Measurements from ENCODE around the gene TPGS1. TPM values are rescaled to one million over a fixed set of nuclear protein-coding genes. Genes with fewer than 3 reads are reported as not detected.

The TPGS1 gene
- total RNA-seq, 1 donor from 2014 or later, result 39.6 TPM

DNA sequence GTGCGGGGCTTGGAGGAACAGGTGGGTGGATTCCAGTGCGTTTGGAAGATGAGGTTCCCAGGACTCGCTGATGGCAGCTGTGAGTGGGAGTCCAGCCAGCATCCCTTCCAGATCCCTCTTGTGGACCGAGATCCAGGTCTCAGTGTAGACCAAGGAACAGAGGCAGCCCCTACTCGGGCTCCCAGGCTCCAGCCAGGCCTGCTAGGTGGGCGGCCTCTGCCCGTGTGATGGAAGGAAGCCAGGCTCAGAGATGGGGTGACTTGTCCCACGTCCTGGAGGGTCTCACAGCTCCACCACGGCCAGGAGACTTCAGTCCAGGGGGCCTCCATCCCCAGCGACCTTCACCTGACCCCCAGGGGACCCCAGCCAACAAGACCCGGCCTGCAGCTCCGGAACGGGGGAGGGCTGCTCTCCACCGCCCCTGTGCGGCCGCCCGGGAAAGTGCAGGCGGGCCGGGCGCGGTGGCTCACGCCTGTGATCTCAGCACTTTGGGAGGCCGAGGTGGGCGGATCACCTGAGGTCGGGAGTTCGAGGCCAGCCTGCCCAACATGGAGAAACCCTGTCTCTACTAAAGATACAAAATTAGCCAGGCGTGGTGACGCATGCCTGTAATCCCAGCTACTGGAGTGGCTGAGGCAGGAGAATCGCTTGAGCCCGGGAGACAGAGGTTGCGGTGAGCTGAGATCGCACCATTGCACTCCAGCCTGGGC is 11.7 kb upstream of the TPGS1 start:
- no peak for DNase-seq (ENCODE audit: low read depth, low spot score)

DNA sequence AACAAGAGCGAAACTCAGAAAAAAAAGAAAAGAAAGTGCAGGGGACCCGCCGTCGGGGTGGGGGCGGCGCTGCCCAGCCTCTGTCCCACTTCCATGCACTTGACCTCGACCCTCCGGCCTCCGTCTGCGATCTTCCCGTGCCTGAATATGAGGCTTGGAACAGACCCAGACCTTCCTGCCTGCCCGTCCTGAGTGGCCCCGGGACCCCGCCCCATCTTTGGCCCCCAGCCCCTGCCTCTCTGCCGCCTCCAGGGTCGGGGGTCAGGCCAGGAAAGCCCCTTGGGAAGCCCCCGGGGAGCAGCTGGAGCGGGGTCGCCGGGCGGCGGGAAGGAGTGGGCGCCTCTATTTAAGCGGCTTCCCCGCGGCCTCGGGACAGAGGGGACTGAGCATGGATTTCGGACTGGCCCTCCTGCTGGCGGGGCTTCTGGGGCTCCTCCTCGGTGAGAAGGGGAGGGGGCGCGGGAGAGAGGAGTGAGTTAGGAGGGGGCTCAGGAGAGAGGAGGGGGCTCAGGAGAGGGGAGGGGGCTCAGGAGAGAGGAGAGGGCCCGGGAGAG is 11.1 kb upstream of the TPGS1 start, which contains the start of gene MADCAM1:
Gene MADCAM1 (plus strand): TSS at position 375 of the 554 bp plus-strand sequence. CDS start 14 bp downstream, at position 389.
- no peak for DNase-seq (ENCODE audit: low read depth, low spot score)

DNA sequence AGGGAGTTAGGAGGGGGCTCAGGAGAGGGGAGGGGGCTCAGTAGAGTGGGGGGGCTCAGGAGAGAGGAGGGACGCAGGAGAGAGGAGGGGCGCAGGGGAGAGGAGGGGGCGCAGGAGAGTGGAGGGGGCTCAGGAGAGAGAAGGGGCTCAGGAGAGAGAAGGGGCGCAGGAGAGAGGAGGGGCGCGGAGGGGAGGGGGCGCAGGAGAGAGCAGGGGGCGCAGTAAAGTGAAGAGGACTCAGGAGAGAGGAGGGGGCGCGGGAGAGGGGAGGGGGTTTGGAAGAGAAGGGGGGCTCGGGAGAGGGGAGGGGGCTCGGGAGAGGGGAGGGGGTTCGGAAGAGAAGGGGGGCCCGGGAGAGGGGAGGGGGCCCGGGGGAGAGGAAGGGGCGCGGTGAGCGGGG is 10.3 kb upstream of the TPGS1 start:
- no peak for DNase-seq (ENCODE audit: low read depth, low spot score)

DNA sequence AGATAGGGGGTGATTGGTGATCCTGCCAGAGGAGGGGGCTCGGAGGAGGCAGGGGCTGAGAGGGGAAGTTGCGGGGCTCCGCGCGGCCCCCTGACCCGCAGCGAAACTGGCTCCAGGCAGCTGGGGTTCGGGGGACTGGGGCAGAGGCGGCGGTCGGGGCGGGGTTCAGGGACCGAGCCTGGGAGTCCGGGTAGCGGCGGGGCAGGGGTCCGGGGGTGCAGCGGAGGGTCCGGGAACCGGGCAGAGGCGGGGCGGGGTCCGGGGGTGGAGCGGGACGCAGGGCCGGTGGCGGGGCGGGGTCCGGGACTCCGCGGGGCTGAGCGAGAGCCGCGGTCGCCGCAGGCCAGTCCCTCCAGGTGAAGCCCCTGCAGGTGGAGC is 9.8 kb upstream of the TPGS1 start:
- DNase-seq (ENCODE audit: low read depth, low spot score), result no peak

DNA sequence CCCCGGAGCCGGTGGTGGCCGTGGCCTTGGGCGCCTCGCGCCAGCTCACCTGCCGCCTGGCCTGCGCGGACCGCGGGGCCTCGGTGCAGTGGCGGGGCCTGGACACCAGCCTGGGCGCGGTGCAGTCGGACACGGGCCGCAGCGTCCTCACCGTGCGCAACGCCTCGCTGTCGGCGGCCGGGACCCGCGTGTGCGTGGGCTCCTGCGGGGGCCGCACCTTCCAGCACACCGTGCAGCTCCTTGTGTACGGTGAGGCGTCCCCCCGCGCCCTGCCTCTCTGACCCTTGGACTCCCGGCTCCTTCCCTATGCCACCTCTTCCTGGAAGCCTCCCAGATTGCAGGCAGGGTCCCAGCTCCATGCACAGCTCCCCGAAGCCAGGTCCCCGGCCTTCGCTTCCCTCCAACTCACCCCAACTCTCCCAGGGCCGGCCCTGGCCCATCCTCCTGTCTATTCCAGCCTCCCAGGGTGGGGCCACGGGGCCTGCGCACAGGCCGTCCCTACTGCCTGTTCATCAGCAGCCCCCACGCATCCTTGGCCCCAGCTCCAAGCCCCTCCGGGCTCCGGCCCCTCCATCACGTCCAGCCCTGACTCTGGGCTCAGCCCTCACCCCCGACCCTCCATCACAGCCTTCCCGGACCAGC is 9.3 kb upstream of the TPGS1 start:
- no peak for DNase-seq (ENCODE audit: low read depth, low spot score)

DNA sequence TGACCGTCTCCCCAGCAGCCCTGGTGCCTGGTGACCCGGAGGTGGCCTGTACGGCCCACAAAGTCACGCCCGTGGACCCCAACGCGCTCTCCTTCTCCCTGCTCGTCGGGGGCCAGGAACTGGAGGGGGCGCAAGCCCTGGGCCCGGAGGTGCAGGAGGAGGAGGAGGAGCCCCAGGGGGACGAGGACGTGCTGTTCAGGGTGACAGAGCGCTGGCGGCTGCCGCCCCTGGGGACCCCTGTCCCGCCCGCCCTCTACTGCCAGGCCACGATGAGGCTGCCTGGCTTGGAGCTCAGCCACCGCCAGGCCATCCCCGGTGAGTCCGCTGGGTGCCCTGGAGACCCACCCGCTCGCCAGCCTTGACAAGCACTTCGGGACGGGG is 8.8 kb upstream of the TPGS1 start:
- DNase-seq (ENCODE audit: low read depth, low spot score), result no peak

DNA sequence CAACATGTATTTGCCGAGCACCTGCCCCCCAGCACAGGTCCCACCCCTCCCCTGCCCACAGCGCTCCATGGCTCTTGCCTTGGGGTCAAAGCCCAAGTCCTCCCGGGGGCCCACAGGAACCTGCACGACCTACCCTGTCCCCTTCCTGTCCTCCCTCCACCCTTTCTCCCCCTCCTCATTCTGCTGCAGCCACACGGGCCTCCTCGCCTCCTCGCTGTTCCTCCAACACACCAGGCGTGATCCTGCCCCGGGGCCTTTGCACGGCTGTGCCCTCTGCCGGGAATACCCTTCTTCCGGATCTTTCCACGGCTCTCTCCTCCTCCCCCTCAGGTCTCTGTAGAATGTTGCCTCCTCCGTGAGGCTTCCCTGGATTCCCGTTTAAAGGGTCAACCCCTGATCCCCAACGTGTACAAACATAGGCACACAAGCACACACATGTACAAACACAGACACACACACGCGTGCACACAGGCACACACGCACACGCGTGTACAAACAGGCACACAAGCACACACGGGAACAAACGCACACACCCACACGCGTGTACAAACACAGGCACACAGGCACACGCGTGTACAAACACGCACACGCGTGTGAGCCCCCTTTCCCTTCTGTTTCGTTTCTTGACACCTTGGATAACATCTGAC is 8.2 kb upstream of the TPGS1 start:
- no peak for DNase-seq (ENCODE audit: low read depth, low spot score)

DNA sequence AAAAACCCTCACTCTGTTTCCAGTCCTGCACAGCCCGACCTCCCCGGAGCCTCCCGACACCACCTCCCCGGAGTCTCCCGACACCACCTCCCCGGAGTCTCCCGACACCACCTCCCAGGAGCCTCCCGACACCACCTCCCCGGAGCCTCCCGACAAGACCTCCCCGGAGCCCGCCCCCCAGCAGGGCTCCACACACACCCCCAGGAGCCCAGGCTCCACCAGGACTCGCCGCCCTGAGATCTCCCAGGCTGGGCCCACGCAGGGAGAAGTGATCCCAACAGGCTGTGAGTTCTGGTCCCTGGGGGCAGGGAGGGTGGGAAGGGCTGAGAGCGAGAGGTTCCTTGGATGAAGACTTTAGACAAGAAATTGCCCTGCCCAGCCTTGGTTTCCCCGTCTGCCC is 5.7 kb upstream of the TPGS1 start:
- DNase-seq (ENCODE audit: low read depth, low spot score), result no peak

DNA sequence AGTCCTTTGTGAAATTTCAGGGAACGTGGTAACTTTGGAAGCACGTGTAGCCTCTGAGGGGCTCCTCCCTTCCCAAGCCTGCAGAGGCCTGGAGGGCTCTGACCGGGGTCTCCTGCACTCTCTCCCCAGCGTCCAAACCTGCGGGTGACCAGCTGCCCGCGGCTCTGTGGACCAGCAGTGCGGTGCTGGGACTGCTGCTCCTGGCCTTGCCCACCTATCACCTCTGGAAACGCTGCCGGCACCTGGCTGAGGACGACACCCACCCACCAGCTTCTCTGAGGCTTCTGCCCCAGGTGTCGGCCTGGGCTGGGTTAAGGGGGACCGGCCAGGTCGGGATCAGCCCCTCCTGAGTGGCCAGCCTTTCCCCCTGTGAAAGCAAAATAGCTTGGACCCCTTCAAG is 2.7 kb upstream of the TPGS1 start:
- no peak for DNase-seq (ENCODE audit: low read depth, low spot score)

DNA sequence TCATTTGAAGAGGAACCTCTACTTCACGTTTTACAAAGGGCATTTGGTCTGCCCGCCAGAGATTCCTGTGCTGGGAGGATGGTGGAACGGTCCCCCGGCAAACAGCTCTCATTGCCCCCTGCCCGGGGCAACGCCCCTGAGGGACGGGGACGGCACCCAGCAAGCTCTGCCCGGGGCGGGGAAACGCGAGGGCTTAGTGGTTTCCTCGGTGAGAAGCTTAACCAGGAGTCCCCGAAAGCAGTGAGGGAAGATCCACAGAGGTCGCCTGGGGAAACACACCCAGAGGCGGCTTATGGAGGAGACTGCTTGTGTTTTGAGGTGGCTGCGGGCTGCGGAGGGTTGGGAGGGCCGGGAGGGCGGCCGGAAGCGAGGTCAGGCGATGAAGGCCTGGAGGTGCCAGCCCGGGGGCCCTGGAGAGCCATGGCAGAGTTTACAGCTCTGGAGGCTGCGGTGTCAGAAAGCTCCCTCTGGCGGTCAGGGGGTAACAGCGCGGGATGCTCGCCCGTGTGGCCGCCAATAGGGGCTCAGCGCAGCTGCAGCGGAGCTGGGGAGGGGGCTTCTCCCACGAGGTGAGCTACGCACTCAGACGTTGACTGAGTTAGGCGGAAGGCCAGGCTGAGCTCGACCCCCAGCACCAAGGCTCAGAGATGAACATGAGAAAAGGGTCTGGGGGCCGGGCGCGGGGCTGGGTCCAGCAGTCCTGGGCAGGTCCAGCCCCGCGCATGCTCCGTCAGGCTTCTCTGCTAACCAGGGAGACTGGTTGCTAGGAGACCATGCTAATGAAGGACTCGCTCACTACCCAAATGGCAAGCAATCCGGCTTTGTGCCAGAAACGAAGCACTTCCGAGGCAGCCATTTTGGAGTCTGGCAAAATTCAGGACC is 652 bp upstream of the TPGS1 start:
- peak; percentile 66 for DNase-seq (ENCODE audit: low read depth, low spot score)

DNA sequence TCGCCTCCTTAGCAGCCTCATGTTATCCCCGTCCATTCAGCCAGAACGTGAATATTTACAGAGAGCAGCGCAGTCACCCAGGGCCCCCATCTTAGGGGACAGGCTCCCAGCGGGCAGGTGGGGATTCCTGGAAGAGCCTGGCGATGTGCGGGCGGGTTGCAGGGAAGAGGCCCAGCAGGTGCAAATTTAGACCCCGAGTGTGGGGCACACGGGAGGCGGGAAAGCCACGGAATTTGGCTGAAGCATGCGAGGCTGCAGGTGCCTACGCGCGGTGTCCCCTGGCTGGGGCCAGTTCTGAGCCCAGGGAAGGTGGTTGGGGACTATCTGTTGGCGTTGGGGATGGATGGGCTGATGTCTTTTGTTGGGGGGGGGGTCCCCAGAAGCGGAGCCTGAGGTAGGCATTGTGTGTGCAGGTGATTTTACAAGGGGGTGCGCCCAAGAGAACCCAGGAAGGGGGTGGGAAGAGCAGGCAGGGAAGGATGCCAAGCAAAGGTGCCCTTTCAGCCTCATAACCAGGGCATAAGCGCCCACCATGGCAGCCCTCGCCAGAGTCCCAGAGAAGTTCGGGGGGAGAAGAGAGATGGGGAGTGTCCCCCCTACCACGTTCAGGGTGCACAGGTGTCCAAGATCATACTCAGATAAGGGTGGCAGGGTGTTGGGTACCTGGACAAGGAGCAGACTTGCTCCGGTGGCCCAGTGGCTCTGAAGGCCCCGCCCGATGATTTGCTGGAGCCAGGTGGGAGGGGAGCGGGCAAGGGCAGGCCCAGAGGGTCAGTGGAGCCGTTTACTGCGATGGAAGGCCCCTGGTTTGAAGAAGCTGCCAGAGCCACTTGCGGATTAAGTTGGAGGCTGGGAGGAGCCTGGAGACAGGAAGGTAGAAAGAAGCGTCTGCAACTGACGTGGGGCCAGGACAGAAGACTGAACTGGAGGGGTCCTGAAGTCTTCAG is 1.2 kb downstream of the TPGS1 start:
- DNase-seq (ENCODE audit: low read depth, low spot score), result no peak

DNA sequence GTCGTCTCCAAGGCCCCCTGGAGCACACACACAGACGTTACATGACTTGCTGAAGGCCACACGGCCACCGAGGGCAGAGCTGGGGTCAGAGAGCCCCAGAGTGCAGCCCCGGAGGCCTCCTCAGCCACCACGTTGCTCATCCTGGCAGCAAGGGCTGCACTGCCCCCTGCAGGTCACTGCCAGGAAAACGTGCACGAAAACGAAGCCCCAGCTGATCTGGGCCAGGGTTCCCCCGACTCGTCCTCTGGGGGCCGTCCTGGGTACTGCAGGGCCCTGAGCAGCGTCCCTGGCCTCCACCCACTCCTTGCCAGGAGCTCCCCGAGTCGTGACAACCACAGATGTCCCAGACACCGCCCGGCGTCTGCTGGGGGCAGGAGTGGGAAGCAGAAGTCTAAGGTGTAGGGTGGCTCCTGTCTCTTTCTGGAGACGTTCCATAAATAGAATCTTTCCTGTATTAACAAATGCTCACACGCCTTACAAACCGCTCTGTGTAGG is 3.4 kb downstream of the TPGS1 start:
- DNase-seq (ENCODE audit: low read depth, low spot score), result peak; percentile 71

DNA sequence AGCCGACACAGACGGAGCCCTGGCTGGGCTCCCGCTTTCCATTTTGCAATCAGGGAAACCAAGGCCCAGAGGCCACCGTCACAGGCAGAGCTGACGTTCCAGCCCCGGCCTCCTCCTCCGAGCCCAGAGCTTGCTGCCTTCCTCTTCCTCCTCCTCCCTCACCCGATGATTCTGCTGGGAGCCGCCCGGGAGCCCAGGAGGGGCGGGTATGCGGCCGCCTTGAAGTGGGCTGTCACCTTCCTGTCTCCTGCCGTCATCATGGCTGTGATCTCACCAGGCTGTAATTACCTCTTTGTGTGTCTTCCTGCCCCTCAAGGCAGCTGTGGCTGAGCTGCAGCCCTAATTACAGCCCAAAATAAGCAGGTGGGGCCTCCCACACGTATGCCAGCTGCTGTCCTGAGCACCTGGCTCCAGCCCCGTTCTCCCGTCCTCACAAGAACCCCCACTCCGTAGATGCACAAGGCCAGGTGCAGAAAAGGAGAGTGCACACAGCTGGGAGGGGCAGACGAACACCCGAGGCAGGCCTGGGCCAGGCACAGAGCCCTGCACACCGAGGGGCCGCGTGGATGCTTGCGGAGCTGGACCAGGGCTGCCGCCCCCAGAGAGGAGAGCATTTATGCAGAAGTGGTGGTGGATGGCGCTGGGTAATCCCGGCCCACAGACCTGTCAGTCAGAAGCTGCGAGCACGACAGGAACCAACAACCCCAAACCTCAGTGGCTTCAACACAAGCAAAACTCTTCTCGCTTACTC is 4.0 kb downstream of the TPGS1 start:
- DNase-seq (ENCODE audit: low read depth, low spot score), result no peak

DNA sequence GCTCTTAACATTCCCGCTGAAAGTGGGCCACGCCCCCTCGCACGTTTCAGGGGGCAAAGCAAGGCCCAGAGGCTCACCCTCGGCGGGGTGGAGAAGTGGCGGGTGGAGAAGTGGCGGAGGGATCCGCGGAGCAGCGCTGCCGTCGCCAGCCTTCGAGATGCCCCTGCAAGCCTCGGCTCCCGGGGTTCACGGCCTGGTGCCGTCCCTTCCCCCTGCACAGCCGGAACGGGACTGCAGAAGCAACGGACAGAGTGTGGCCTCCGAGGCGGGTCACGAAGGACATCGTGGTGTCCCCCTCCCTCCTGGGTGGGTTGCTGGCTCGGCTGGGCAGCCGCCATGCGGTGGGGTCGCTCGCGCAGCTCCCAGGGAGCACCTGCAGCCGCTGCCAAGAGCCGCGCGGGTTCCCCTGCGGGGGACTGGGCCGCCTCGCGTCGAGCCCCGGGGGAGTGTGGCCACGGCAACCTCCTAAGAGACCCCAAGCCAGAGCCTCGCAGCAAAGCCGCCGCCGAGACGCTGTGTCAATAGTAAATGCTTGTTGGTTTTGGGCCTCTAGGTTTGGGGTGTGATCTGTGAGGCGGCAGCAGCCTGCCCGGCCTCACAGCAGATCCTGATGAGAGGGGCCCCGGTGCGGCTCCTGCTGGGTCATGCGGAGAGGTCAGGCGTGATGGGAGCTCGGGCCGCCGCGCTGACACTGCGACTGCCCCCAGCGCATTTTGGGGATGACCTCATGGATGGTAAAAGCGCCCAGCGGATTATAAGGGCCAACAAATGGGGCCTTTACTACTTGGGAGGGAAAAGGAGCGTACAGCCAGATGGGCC is 5.5 kb downstream of the TPGS1 start:
- no peak for DNase-seq (ENCODE audit: low read depth, low spot score)

DNA sequence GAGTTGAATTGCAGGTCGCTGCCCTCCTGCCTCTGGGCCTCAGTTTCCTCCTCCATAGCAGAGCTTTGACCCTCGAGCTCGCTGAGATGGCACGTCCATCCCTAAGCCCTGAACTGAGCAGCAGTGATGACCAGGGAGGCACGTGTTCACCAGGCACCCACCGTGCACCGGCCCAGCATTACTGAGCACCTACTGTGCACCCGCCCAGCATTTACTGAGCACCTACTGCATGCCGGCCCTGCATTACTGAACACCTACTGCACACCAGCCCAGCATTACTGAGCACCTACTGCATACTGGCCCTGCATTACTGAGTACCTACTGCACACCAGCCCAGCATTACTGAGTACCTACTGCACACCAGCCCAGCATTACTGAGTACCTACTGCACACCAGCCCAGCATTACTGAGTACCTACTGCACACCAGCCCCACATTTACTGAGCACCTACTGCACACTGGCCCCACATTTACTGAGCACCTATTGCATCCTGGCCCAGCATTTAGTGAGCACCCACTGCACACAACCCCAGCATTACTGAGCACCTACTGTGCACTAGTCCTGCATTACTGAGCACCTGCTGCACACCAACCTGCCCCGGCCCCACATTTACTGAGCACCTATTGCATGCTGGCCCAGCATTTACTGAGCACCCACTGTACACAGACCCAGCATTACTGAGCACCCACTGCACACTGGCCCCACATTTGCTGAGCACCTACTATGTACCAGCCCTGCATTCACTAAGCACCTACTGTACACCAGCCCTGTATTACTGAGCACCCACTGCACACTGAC is 6.3 kb downstream of the TPGS1 start:
- no peak for DNase-seq (ENCODE audit: low read depth, low spot score)

DNA sequence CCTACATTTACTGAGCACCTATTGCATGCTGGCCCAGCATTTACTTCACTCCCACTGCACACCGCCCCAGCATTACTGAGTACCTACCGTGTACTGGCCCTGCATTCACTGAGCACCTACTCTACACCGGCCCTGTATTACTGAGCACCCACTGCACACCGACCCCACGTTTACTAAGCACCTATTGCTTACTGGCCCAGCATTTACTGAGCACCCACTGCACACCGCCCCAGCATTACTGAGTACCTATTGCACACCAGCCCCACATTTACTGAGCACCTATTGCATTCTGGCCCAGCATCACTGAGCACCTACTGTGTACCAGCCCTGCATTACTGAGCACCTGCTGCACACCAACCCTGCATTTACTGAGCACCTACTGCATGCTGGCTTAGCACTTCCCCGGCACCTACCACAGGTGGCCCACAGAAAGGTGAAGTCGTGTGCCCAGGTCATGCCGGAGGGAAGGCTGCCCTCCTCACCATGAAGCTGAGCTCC is 6.9 kb downstream of the TPGS1 start:
- no peak for DNase-seq (ENCODE audit: low read depth, low spot score)
